GM12875 (cell line): Measurements from ENCODE around the gene HNRNPU.
A peak's percentile ranks its signal among the peaks of the same experiment; 100 is the strongest.

Experiments
- H3K4me3 ChIP-seq: one replicate; pipeline ENCODE4 v1.5.1; 2011; ENCODE audit warnings: low read depth, low read length, control low read depth
- CTCF ChIP-seq: IDR thresholded peaks from 2 replicates; pipeline ENCODE4 v1.5.1; 2011; ENCODE audit warnings: low read depth, mild to moderate bottlenecking, control low read depth, inconsistent platforms, low read length, moderate library complexity, borderline replicate concordance; ENCODE audit not compliant: insufficient read depth

The HNRNPU gene

GRCh38 chr1:244802041-244802440 is 62.3 kb downstream of the HNRNPU start:
- H3K4me3 ChIP-seq, result no peak overlapping the region
- TF ChIP-seq CTCF, result no peak

GRCh38 chr1:244801246-244801645 is 63.1 kb downstream of the HNRNPU start:
- H3K4me3 ChIP-seq, result no peak overlapping the region
- TF ChIP-seq CTCF, result peak; percentile 53

- H3K4me3 ChIP-seq, result no peak overlapping the region
- TF ChIP-seq CTCF, result no peak
Measured at GRCh38 chr1:244800821-244801220, 63.5 kb downstream of the HNRNPU start.
